Suprapubic skin (tissue), 3 donors: ENCODE data around the gene ADGRB3.

Source experiments
- POLR2AphosphoS5 ChIP-seq, 3 donors: sonication (generic); formaldehyde crosslinking; IDR thresholded peaks; one replicate each; pipeline ENCODE4 v1.6.1; 2017; ENCODE audit warnings: antibody characterized with exemption in 3 of 3
- TF ChIP-seq, protein P1 (sequence below), 2 donors: fragments of 200-600 bp in 1 of 2; fragments of 450-650 bp in 1 of 2; sonication (generic) in 1 of 2; IDR thresholded peaks; one replicate each; pipeline ENCODE4 v1.5.1; 2016 to 2019; ENCODE audit warnings: antibody characterized with exemption in 2 of 2, mild to moderate bottlenecking in 1 of 2, moderate library complexity in 1 of 2

DNA sequence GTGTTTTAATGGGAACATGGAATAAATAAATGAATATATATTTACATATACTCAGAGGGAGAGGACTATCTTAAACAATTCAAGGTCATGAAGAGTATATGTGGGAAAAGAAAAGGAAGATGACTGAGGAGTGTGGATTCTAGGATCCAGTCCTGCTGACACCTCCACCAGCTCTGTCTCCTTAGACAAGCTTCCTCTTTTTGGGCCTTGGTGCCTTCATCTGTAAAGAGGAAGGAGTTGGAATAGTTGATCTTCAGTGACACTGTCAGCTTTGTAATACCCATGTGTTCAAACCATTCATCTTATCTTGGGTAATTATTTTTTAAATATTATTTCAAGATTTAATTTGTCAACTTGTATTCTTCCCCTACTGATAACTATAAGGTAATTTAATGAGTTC is 338.0 kb downstream of the ADGRB3 start:
- TF ChIP-seq, protein P1, sequence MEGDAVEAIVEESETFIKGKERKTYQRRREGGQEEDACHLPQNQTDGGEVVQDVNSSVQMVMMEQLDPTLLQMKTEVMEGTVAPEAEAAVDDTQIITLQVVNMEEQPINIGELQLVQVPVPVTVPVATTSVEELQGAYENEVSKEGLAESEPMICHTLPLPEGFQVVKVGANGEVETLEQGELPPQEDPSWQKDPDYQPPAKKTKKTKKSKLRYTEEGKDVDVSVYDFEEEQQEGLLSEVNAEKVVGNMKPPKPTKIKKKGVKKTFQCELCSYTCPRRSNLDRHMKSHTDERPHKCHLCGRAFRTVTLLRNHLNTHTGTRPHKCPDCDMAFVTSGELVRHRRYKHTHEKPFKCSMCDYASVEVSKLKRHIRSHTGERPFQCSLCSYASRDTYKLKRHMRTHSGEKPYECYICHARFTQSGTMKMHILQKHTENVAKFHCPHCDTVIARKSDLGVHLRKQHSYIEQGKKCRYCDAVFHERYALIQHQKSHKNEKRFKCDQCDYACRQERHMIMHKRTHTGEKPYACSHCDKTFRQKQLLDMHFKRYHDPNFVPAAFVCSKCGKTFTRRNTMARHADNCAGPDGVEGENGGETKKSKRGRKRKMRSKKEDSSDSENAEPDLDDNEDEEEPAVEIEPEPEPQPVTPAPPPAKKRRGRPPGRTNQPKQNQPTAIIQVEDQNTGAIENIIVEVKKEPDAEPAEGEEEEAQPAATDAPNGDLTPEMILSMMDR (IDR thresholded peaks at IDR 0.05): no peak
- TF ChIP-seq POLR2AphosphoS5 (IDR thresholded peaks at IDR 0.05): no peak
